WI38 (cell line): ENCODE measurements around the gene NPAP1.
"Not testable (repeated sequence)": the region's sequence is repeated elsewhere in the genome, so short reads cannot be mapped to it uniquely, and the experiment has no call there.

Source experiments
- H3K4me3 ChIP-seq: 2 replicates; pipeline ENCODE4 v1.5.1; 2011; ENCODE audit warnings: low read depth, mild to moderate bottlenecking, control low read depth, low read length
- TF ChIP-seq, protein P1 (sequence below): IDR thresholded peaks from 2 replicates; pipeline ENCODE4 v1.5.1; 2012; ENCODE audit warnings: low read depth, mild to moderate bottlenecking, control low read depth, low read length

NPAP1 gene

GRCh38 chr15:24676431-24676830, 856 bp downstream of the NPAP1 start:
- TF ChIP-seq, protein P1, sequence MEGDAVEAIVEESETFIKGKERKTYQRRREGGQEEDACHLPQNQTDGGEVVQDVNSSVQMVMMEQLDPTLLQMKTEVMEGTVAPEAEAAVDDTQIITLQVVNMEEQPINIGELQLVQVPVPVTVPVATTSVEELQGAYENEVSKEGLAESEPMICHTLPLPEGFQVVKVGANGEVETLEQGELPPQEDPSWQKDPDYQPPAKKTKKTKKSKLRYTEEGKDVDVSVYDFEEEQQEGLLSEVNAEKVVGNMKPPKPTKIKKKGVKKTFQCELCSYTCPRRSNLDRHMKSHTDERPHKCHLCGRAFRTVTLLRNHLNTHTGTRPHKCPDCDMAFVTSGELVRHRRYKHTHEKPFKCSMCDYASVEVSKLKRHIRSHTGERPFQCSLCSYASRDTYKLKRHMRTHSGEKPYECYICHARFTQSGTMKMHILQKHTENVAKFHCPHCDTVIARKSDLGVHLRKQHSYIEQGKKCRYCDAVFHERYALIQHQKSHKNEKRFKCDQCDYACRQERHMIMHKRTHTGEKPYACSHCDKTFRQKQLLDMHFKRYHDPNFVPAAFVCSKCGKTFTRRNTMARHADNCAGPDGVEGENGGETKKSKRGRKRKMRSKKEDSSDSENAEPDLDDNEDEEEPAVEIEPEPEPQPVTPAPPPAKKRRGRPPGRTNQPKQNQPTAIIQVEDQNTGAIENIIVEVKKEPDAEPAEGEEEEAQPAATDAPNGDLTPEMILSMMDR: no peak
- no peak overlapping the region for H3K4me3 ChIP-seq

- H3K4me3 ChIP-seq: no peak overlapping the region
- TF ChIP-seq, protein P1: no peak
Observed at GRCh38 chr15:24678485-24678884, 2.9 kb downstream of the NPAP1 start.

GRCh38 chr15:24682002-24682401, 6.4 kb downstream of the NPAP1 start:
- TF ChIP-seq, protein P1: no peak
- no peak overlapping the region for H3K4me3 ChIP-seq

- H3K4me3 ChIP-seq: not testable (repeated sequence)
Observed at GRCh38 chr15:24682905-24683304, 7.3 kb downstream of the NPAP1 start.

DNA sequence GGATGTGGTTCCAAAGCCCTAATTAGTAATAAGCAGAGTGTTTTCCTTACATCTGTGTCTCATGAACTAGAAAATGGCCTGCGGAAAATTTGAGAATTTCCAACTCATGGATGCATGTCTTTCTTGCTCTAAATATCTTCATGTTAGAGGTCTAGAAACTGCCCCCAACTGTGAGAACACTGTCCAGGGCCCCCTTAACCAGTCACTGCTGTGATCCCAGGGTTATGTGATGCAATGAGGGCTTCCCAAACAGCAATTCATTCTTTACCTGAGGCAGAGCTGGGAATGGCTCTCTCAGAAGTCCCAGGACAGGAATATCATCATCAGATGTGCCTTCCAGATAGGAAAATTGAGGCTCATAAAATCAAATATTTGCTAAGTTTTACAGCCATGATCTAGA, 8.2 kb downstream of the NPAP1 start:
- TF ChIP-seq, protein P1: no peak
- no peak overlapping the region for H3K4me3 ChIP-seq

DNA sequence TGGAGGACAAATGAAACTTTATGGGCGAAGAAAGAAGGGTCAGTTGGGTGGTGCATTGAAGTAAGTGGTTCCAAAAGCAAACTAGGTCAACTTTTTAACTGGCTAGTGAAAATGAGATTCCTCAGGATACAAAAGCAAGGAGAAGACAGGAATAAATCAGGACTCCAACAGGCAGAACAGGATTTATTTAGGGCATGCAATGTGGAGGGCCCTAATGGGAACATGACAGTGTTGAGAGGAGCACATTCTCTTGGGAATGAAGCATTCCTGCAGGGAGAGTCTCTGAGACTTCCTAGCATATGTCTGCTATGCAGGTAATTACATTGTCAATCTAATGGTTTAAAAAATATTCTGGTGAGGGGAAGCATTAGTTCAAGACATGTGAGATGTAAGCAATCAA, 8.7 kb downstream of the NPAP1 start:
- TF ChIP-seq, protein P1: no peak

DNA sequence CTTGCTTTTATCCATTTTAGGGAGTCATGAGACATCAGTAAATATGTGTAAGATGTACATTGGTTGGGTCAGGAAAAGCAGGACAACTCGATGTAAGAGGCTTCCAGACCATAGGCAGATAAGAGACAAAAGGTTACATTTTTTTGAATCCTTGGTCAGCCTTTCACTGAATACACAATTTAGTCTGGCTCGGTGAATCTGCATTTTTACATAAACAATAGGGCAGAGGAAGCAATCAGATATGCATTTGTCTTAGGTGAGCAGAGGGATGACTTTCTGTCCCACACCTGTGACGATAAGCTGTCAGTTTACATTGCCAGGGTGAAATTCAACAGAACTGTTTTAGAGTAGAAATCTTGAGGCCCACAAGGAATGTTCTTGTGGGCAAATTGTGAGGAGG, 20.6 kb downstream of the NPAP1 start:
- TF ChIP-seq, protein P1: no peak
- no peak overlapping the region for H3K4me3 ChIP-seq

More for the DNA sequence above, 8.7 kb downstream of the NPAP1 start:
- H3K4me3 ChIP-seq: no peak overlapping the region

- TF ChIP-seq, protein P1: no peak
- H3K4me3 ChIP-seq: no peak overlapping the region
Observed at GRCh38 chr15:24696842-24697241, 21.3 kb downstream of the NPAP1 start.
